Jurkat, Clone E6-1 (cell line): ENCODE results near the gene MSRB3.

ENCODE experiments used
- DNase-seq: peaks from one replicate; pipeline ENCODE4 v3.0.0-alpha.2; 2011; ENCODE audit warnings: low read depth, low spot score
- H3K4me3 ChIP-seq: 2 replicates; pipeline ENCODE4 v1.5.1; 2011; ENCODE audit warnings: mild to moderate bottlenecking, low read length, control low read depth, moderate library complexity

The MSRB3 gene

DNA sequence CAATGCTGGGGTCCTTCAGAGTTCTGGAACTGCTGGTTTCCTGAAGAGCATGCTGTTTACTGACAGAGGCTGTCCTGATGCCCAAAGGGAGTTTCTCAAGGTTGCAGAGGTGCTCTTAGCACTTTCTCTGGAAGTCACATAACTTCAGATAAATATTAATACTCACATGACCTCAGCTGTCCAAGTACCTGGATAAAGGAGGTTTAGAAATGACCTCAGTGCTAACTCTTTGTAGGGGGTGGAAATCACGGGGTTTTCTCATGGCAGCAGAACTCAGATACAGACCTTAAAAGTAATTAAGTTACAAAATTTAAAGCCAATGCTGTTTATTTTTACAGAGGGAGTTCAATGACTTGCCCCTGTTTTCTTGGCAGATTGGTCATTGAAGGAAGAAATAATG, 225.9 kb downstream of the MSRB3 start:
- DNase-seq = no peak
- no peak overlapping the region for H3K4me3 ChIP-seq

GRCh38 chr12:65505386-65506121, 227.1 kb downstream of the MSRB3 start:
- DNase-seq = no peak
- H3K4me3 ChIP-seq = no peak overlapping the region

- no peak for DNase-seq
- H3K4me3 ChIP-seq = no peak overlapping the region
Observed at GRCh38 chr12:65508276-65509035, 230.0 kb downstream of the MSRB3 start.

- H3K4me3 ChIP-seq = no peak overlapping the region
- DNase-seq = no peak
Observed at GRCh38 chr12:65510007-65510406, 231.5 kb downstream of the MSRB3 start.

GRCh38 chr12:65510584-65511050, 232.1 kb downstream of the MSRB3 start:
- no peak overlapping the region for H3K4me3 ChIP-seq
- DNase-seq = no peak

- no peak overlapping the region for H3K4me3 ChIP-seq
- no peak for DNase-seq
Observed at GRCh38 chr12:65511134-65511834, 232.8 kb downstream of the MSRB3 start.

- DNase-seq = no peak
- H3K4me3 ChIP-seq = no peak overlapping the region
Observed at GRCh38 chr12:65511912-65512311, 233.4 kb downstream of the MSRB3 start.
